HG02885 (cell line): ENCODE results near the gene RASGRF2.

Experiments used
- ATAC-seq: cut with Tn5 transposase; IDR thresholded peaks from one replicate; pipeline ENCODE4 v1.9.1; 2021; ENCODE audit warnings: mild to moderate bottlenecking; ENCODE audit not compliant: unreplicated experiment, poor library complexity

Gene RASGRF2

DNA sequence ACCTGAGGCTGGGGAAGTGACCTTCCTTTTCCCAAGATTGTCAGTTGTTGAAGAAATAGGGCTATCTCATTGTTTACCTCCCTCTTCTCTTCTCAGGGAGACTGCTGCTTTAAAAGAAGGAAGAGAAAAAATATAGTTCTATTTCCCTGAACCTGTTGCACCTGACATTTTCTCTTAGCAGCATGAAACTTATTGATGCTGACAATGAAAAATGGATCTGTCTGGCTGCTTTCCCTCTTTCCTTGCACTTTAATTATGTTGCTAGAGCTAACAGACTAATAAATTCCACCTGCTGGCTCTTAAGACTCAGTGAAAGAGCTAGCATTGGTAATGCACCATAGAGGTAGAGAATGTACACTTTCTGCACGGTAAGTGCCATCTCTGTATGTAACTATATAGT lies 266.8 kb downstream of the RASGRF2 start:
- no peak for ATAC-seq

DNA sequence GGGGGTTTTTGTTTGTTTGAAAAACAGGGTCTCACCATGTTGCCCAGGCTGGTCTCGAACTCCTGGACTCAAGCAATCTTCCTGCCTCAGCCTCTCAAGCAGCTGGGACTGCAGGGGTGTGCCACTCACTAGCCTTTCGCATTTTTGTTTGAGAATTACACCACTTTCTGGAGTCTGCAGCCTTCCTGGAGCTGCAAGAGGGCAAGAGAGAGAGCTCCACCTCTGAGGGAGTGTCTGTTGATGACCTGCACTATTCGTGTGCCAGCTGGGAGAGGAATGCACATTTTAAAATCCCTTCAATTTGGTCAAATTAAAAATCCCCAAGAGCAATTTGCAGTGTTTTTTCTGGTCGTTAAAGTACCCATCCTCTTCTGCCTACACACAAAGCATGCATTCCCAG lies 267.9 kb downstream of the RASGRF2 start:
- no peak for ATAC-seq

DNA sequence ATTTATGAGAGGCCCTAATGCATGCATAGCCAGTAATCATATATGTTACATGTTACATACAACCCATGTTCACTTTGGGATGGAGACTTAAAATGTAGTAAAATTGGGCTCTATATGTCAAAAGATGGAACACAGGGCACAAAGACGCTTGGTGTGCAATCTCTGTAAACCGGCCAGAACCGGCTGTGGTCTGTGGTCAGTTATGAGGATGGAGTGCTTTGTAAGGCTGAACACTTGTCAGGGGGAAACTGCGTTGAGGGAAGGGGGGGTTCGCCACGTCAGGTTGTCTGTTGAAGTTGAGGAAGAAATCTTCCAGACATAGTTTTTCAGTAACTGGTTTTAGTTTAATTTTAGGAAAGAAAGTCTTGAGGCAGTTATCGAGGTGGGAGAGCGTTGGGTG lies 270.3 kb downstream of the RASGRF2 start:
- ATAC-seq = no peak

DNA sequence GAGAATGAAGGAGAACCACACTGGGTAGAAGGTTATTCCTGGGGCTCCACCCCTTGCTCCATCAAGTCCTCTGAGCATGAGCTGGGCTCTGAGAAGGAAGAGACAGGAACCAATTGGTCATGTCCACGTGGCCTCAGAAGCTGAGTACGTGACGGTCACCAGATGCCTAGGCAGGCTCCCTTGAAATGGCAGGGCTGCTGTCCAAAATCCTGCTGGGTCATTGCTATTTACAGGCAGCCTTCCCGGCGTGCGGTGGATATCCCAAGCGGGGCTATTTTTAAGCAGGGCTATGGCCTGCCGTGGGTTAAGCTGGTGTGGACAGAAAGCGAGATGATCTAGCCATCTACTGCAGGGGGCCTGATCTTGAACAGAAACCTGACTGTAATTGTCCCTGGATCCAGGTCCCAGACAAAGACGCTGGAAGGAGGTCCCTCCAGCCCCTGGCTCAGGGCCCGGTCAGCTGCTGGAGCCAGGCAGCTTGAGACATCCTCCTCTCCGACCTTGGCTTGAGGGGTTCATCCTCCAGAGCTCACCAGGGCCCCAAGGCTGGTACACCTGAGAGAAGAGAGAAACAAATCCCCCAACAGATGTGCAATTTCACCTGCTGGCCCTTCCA lies 272.4 kb downstream of the RASGRF2 start:
- no peak for ATAC-seq

DNA sequence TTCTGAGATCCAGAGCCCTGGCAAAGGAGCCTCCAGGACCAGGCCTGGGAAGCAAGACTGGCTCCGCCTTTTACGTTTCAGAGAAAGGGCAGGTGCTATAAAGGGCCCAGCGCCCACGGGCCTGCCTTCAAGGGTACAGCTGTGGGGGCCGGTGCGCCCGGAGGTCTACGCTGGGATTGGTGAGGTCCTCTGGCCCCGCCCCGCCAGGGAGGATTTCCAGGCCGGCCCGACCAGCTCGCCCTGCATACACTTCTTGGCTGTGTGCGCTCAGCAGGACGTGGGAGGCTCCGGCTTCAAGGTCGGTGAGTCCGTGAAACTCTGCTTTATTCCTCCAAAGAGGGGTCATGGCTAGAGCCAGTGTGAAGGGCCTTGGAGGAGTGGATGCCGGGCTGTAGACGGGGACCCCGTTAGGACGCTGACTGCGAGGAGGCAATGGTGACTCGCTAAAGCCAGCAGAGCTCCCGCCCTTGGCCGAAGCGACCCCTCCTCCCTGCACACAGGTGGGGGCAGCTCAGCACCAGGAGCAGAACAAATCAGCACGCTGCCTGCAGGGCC lies 273.0 kb downstream of the RASGRF2 start, which contains the start of gene CKMT2:
TSS of gene CKMT2 (plus strand) at position 243 of the 555 bp plus-strand sequence. CDS start 17,811 bp downstream, outside the sequence.
- peak; percentile 53 for ATAC-seq

DNA sequence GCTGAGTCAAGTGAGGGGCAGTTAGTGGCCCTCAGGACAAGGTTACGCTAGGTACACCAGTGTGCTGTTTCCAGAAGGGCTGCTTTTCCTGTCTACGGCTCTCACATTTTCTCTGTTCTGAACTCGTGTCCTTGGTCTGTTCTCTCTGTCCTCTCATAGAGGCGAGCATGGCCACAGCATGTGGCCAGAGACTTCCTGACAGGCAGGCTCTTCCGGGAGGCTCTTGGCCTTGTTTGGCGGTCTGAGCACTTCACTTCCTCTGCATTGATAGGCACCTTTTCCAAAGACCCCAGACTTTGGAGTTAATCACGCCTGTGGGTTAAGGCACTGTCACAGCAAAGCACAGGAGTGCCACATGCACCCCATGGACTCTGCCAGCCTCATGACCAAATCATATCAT lies 274.1 kb downstream of the RASGRF2 start:
- no peak for ATAC-seq

DNA sequence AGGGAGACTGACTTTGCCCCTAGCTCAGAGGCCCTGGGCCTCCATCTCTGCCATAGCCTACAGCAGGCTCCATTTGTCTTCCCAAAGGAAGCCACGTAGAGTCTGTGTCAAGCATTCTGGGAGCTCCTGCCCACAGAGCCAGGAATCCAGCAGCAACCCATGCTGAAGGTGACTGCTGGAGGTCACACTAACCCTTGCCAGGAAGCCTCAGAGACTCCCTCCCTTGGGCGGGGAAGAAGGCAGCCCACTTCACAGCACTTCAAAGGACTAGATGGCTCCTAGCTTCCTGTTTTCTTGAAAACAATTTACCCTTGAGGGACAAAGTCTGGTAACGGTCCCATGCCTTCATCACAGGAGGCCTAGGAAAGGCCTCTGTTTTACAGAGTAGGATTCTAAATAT lies 274.6 kb downstream of the RASGRF2 start:
- no peak for ATAC-seq

DNA sequence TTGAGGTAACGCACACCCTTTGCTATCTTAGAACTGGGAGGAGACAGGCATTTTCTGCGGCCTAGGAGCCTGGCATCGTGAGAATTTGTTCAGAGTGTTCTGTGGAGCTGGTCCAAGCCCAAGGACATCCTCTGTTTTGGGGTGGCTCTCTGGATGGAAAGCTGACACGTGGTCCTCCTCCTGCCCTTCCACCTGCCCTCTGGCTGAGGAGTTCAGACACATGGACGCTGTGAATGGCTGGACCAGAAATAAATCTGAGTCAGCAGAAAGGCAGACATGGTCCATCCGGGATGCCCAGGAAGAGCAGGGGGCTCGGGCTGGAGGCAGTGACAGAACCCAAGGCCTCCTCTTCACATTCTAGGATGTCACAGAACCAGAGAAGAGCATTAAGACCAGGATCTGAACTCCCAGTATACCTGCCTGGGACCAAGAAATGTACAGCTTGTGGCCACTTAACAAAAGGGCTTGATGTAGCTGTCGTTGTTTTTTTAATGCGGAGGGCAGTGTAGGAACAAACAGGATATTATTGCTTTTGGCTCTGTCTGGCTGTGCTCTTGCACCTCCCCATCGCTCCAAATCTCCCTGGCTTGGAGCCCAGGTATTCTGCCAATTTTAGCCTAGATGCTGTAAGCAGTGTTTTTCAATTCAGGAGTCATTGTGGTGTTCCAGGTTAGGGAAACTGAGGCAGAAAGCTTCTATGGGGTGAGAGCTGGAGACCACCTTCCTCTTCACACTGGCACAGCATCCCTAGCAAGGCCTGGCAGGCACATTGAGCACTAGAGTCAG lies 275.3 kb downstream of the RASGRF2 start:
- no peak for ATAC-seq

DNA sequence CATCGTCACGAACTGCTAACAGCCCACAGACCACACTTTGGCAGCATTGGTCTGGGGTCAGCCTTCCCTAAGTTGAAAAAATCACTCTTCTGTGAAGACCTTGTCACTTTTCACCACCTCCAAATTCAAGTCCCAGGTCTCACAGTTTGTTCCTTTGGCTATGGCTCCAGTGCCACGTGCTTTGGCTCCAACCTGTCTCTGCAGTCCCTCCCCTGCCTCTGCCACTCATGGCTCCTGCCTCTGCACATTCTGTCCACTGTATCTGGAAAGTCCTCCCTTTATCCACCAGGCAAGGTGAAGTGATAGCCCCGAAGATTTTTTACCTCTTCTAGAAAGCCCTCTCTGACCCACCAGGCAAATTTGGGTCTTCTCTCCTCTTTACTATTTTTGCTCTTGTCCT lies 278.3 kb downstream of the RASGRF2 start:
- ATAC-seq = no peak

DNA sequence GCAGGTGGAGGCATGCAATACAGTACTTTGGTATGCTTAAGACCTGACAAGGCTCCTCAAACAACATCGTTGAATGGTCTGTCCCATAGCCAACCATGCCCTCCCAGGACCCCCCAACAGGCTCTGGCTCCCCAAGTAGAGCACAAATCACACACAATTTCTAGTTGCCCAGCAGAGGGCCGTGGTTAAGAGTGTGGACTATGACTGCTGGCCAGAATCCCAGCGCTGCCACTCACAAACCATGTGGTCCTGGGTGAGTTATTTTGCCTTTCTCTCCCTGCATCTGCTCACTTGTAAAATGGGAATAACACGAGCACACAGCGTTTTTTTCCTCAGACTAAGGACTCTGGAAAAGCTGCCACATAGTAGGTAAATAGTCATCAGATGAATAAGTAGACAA lies 279.4 kb downstream of the RASGRF2 start:
- ATAC-seq = no peak

DNA sequence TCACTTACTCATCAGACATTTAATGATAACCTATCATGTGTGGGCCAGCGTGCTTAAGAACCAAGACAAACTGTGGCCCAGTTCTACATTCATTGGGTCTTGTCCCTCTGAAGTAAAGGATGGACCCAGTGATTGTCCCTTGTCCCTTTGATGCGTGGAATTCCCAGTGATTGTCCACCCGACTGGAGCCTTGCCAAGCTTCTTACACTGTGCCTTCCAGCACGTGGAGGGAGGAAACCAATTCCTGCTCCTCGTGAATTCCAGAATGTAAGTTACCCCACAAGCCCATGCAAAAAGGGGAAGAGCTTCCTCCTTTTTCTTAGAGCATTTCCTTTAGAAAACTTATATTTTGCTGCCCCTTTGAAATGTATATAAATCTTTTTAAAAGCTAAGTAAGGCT lies 280.8 kb downstream of the RASGRF2 start:
- no peak for ATAC-seq

DNA sequence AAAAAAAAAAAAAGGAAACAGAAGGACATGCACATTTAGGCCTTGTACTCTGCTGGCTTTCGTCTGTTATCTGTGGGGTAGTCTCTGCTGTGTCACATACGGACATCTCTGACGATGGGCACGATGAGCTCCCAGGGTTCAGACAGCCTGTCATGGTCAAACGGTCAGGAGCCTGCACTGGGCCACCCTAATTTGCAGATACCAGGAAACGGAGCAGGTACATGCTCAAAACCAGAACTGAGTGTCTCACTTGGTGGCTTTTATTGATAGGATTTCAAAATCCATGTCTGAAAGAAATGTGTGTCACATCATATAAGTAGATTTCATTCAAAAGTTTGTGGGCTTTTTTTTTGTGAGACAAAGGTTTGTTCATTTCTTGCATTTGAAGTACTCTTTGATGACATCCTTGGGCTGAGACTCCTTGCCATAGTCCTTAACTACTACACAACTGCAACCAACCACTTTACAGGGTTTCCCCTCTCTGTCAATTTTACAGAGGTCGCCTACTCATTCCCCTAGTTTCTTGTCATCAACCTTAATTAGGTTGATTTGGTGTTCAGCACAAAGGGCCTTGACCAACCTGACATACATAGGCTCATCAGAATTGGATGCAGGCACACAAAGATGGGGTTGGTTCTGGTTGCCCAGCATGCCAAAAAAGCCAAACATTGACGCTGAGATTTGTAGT lies 281.9 kb downstream of the RASGRF2 start:
- ATAC-seq = no peak

DNA sequence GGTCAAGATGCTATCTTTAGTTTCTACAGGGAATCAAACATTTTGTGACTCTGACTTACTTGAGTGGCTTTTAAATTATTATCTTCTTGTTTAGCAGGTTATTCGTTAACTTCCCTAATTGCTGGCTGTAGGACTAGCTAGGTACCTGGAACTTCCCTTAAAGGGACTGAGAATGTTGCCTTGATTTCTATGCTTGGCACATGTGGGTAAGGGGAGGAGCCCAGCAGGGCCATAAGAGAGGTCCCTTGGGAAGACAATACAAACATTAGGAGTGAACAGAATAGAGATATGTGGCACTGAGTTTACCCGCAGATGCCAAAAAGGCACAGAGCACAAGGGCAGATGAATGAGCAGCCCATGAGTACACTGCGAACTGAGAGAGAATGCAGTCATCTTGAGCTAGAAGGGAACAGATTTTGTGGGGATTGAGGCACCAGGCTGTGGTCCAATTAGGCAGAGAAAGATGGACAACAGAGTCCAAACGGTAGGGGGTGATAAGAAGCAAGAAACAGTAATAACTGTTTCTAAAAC lies 282.8 kb downstream of the RASGRF2 start:
- no peak for ATAC-seq

DNA sequence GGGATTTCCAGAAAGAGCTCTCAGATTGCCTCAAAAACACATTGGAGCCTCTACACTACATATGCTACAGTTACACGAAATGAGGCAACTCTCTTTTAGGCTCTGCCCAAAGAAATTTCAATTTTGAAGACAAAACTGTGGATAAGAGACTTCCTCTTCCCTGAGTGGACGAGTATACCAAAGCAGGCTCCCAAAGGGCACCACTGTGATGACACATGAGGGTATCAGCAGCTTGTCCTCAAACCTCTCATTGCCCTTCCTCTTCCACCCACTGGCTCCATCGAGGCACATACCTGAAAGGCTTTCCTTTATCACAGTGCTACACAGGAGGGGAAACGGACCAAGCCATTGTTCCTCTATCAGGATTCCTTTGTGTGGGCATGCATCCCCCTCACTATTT lies 284.3 kb downstream of the RASGRF2 start:
- ATAC-seq = no peak

DNA sequence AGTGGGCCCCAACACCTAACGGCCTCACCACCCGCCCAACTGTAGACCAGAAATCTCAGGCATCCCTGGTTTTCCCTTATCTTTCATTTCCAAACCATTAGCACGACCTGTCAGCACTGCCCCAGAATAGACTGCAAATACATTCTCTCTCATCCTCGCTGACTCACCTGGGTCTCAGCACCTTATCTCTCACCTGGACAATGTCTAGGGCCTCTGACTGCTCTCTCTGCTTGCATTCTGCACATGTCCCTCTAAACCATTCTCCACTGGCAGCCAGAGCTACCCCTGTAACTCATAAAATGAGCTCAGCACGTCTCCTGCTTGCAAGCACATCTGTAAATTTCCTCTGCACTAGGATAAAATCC lies 285.7 kb downstream of the RASGRF2 start:
- ATAC-seq = no peak

DNA sequence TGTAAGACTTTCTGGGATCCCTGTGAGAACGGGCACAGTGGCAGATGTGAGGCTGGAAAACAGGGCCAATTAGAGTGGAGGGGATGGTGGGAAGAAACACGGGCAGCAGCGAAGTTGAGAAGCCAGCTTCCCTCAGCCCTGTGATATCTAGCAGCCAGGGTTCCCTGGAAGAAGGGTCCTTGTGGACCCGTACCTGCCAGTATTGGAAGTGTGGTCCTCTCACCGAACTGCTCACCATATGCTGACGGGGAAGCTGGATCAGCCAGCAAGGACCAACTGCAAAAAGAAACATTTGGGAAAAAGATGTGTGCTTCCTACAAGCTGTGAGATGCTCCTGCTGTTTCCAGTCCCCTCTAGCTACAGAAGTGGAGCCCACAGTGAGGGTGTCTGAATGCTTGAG lies 286.5 kb downstream of the RASGRF2 start:
- no peak for ATAC-seq

DNA sequence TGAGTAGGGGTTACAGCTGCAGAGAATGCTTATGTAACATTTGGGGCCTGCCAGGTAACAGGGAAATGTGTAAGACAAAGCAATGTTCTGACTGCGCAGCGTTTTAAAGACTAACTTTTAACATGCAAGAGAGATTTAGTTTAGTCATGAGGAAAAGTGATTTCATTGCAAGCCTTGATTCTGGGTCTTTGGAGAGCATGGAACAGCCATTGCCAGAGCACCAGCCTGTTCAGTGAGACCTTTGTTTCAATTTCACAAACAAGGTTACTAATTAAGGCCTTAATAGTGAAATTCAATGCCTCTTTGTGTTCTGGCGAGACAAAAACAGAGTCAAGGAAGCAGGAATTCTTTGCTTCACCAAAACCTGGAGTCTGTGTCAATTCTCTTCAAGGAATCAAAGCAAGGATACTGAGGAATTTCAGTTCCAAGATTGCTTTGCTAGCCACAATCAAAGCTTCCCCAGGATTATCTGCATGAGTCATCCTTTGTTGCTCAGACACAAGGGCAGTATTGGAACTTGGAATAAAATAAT lies 287.3 kb downstream of the RASGRF2 start:
- ATAC-seq = no peak

DNA sequence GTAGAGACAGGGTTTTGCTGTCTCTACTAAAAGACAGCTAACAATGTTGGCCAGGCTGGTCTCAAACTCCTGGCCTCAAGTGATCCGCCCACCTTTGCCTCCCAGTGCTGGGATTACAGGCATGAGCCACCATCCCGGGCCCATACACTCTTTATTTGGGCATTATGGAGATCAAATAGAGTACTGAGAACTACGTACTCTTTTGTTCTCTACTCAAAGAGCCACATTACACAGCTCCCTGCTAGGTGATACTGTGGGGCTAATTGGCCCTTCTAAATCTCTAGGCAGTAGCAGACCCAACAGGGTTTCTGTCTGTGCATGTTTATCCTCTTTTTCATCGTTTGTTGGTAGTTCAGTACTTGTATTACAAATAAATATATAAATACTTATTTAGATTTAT lies 289.1 kb downstream of the RASGRF2 start:
- no peak for ATAC-seq

DNA sequence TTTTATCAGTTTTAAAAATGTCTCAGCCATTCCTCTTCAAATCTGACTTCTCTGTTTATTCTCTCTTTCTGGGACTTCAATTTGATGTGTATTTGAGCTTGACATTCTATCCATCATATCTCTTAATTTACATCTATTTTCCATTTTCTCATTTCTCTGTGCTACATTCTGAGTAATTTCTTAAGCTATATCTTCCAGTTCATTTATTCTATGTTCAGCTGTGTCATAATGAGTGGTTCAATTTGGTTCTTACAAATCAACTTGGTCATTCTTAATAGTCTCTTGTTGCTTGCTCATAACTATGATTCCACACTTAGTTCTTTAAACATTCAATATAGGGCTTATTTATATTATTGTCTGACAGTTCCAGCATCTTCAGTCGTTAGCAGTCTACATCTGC lies 289.8 kb downstream of the RASGRF2 start:
- no peak for ATAC-seq

DNA sequence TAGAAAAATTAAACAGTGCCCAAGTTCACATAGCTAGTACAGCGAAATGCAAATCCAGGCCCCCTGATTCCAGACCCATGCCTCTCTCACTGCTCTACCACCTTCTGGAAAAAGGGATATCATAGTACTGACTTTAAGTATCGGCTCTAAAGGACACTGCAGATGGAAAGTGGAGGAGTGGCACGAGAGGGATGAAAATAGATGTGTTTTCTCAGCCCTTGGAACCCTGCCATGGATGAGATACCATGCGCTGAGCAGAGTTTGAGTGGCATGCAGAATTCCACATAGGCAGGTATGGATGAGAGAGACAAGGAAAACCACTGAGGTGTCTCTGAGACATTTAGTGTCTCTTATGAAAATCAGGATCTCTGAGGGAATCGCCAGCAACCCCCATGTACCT lies 291.8 kb downstream of the RASGRF2 start:
- no peak for ATAC-seq

DNA sequence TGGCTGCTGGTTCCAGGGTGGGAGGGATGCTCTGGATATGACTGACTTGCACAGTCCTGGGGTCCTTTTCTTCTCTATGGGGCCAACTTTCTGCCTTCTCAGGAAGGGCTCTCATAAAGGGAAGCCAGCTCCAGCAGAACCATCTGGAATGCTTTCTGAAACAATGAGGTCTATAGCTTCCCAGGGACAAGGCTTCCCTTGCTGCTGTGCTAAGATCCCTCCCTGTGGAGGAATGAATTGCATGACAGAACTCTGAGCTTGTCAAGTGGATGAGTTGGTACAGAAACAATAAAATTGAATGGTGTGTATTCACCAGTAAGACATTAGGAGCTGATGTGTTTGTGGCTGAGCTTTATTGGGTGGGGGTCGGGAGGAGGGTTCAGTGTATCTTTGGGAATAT lies 292.7 kb downstream of the RASGRF2 start:
- no peak for ATAC-seq
